ENCODE measurements around the gene SEC11C.

DNA sequence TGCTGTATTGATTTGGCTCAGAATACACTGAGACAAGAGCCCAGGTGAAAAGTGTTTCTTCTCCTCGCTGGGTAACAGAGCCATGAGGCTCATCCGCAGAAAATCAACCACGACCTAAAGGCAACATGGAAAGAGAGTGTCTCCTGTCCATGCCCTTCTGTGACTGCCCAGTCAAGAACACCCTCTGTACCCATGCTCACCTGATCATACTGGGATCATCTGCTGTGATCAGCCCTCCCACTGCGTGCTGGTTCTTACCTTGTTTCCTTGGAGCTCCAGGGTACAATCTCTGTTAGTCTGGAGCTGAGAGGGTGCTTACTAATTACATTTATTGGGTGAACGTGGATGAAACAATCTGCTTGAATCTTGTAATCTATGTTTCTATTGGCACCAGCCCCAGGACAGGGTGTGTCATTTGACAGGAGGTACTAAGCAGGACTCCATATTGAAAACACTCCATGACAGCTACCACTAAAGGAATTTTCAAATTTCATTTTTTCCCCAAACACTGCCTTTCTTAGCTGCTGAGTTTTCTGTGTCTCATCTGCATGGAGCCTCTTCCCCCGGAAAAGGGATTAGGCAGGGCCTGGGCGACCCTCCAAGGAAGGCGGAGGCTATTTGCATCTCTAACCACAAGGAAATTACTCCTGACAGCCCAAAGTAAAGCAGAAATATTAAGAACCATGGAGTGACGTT is 40.6 kb downstream of the SEC11C start:
- TF ChIP-seq EP300 (IDR thresholded peaks at IDR 0.05; ENCODE audit: low read length), result no peak
- no peak for TF ChIP-seq TCF7L2 (IDR thresholded peaks at IDR 0.05; ENCODE audit: low read depth, low read length)
- TF ChIP-seq, protein P1, sequence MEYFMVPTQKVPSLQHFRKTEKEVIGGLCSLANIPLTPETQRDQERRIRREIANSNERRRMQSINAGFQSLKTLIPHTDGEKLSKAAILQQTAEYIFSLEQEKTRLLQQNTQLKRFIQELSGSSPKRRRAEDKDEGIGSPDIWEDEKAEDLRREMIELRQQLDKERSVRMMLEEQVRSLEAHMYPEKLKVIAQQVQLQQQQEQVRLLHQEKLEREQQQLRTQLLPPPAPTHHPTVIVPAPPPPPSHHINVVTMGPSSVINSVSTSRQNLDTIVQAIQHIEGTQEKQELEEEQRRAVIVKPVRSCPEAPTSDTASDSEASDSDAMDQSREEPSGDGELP (CRISPR knock-in tag; IDR thresholded peaks at IDR 0.05; ENCODE audit: borderline replicate concordance), result no peak
- TF ChIP-seq ELF4 (CRISPR knock-in tag; IDR thresholded peaks at IDR 0.05), result no peak
